Naive thymus-derived CD4-positive, alpha-beta T cell (primary cell): ENCODE results near the gene JPT2. TPM values are rescaled to one million over a fixed set of nuclear protein-coding genes. Genes with fewer than 3 reads are reported as not detected.
A peak's percentile ranks its signal among the peaks of the same experiment; 100 is the strongest.

Experiments
- ATAC-seq: fragments of 150-1000 bp; cut with Tn5 transposase; 2 replicates; pipeline ENCODE4 v1.10.0; 2021; ENCODE audit warnings: mild to moderate bottlenecking, moderate library complexity
- CTCF ChIA-PET: fragments of 350-600 bp; sonication (Branson Sonifier 250); formaldehyde crosslinking; loops from one replicate; lab custom pipeline; 2021; ENCODE audit warnings: antibody characterized with exemption; lab: Charles Lee
- POLR2A ChIA-PET: fragments of 350-600 bp; sonication (Branson Sonifier 250); formaldehyde crosslinking; loops from one replicate; lab custom pipeline; 2021; ENCODE audit warnings: antibody characterized with exemption, inconsistent platforms; lab: Charles Lee
- DNase-seq, 9 donors: peaks; one replicate each; pipeline versions ENCODE4 v3.0.0 to v3.0.0-alpha.2; 2020 to 2022; ENCODE audit warnings: mixed read lengths in 1 of 9
- H3K27ac ChIP-seq: one replicate; pipeline ENCODE4 v1.7.0; 2013; ENCODE audit warnings: mild to moderate bottlenecking, low read depth, low read length, moderate library complexity
- H3K27me3 ChIP-seq, 2 donors: one replicate each; pipeline ENCODE4 v1.7.0; 2013; ENCODE audit warnings: low read length in 2 of 2, mild to moderate bottlenecking in 2 of 2, moderate library complexity in 2 of 2; ENCODE audit not compliant: control insufficient read depth in 2 of 2, insufficient read depth in 2 of 2
- H3K36me3 ChIP-seq, 3 experiments: 1 replicate in 2 of 3; 2 replicates in 1 of 3; pipeline ENCODE4 v1.7.0; 2013; ENCODE audit warnings: low read length in 3 of 3, mild to moderate bottlenecking in 3 of 3, moderate library complexity in 1 of 3; ENCODE audit not compliant: insufficient read depth in 3 of 3, control insufficient read depth in 2 of 3
- H3K4me1 ChIP-seq, 2 donors: one replicate each; pipeline ENCODE4 v1.7.0; 2013; ENCODE audit warnings: low read length in 2 of 2, mild to moderate bottlenecking in 2 of 2, moderate library complexity in 1 of 2; ENCODE audit not compliant: control insufficient read depth in 2 of 2, insufficient read depth in 2 of 2
- H3K4me3 ChIP-seq: 2 replicates; pipeline ENCODE4 v1.7.0; 2013; ENCODE audit warnings: mild to moderate bottlenecking, low read length
- H3K9me3 ChIP-seq, 3 experiments: 1 replicate in 2 of 3; 2 replicates in 1 of 3; pipeline ENCODE4 v1.7.0; 2013; ENCODE audit warnings: low read length in 3 of 3; ENCODE audit not compliant: control insufficient read depth in 2 of 3
- H3K27ac Mint-ChIP-seq, 9 donors: one replicate each; pipeline ENCODE4 v1.8.0; 2020 to 2022; ENCODE audit warnings: mixed read lengths in 9 of 9, mild to moderate bottlenecking in 8 of 9, moderate library complexity in 5 of 9, inconsistent platforms in 2 of 9
- H3K27me3 Mint-ChIP-seq, 5 donors: one replicate each; pipeline ENCODE4 v1.8.0; 2021 to 2022; ENCODE audit warnings: mixed read lengths in 5 of 5, mild to moderate bottlenecking in 1 of 5
- H3K36me3 Mint-ChIP-seq, 5 donors: one replicate each; pipeline ENCODE4 v1.8.0; 2020 to 2022; ENCODE audit warnings: mixed read lengths in 5 of 5, mild to moderate bottlenecking in 3 of 5, inconsistent platforms in 1 of 5
- H3K4me1 Mint-ChIP-seq, 7 donors: one replicate each; pipeline ENCODE4 v1.8.0; 2020 to 2022; ENCODE audit warnings: mixed read lengths in 7 of 7, mild to moderate bottlenecking in 3 of 7, inconsistent platforms in 1 of 7
- H3K4me3 Mint-ChIP-seq, 10 donors: one replicate each; pipeline ENCODE4 v1.8.0; 2020 to 2022; ENCODE audit warnings: mild to moderate bottlenecking in 10 of 10, mixed read lengths in 10 of 10, moderate library complexity in 6 of 10, inconsistent platforms in 2 of 10
- H3K9me3 Mint-ChIP-seq, 11 donors: one replicate each; pipeline ENCODE4 v1.8.0; 2020 to 2022; ENCODE audit warnings: mixed read lengths in 11 of 11, mild to moderate bottlenecking in 4 of 11, inconsistent platforms in 1 of 11, moderate library complexity in 1 of 11
- intact Hi-C, 2 donors: fragments of 100-400 bp; cut with micrococcal nuclease; formaldehyde crosslinking; loops; one replicate each; pipeline ENCODE4 v1.15.1; 2023
- polyA plus RNA-seq, 2 donors: library from polyadenylated mRNA; unstranded; fragments of 300-500 nt; fragmentation: Illumina TruSeq; gene quantifications; one replicate each; pipeline ENCODE4 v1.2.3, GENCODE V29; 2021
- total RNA-seq, 6 experiments: library from RNA in 5 of 6; stranded (reverse) in 5 of 6; gene quantifications; 1 replicate in 5 of 6; 2 replicates in 1 of 6; pipeline ENCODE4 v1.2.3 and lab custom pipeline; 2021 to 2026

The JPT2 gene
- total and polyA plus RNA-seq, 7 experiments from 2014 or later: 12.6 to 67.2 (median 17.5) TPM

DNA sequence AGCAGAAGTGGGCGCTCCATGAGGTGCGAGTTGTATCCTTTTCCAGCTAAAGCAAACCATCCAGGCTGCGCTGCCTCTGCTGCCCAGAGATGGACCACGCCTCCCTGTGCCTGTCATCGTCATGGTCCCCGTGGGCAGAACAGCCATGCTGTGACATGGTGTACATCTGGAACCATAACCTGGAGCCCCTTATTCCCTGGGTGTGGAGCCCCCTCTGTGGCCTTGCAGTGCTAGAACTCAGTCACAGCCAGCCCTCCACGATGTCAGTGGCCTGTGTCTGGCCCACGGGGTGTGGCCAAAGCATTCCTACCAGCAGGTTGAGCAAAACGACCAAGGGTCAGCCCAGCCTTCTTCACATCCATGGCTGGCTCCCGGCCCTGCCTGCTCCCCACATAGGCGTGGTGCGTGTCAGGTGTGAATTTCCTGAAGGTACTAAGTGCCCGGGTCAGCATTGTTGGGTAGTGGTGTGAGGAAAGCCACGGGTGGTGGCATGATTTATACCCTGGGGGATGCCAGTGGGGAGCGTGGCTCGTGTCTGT lies 22.7 kb upstream of the JPT2 start:
- no peaks in the 10 kb centered on the region for H3K27me3 ChIP-seq
- intact Hi-C loops: no loop called here
- H3K4me1 Mint-ChIP-seq: peaks cover 0 to 10% (median 3%) of the 10 kb centered on the region in 7 donors
- ChIA-PET POLR2A (no interaction called here), CTCF (no interaction called here)
- DNase-seq (no peak), ATAC-seq (no peak)
- no peak overlapping the region for H3K4me3 ChIP-seq
- no peak overlapping the region for H3K27ac Mint-ChIP-seq
- H3K36me3 ChIP-seq: peaks cover 0 to 86% (median 3%) of the 10 kb centered on the region in 3 experiments
- no peaks in the 10 kb centered on the region for H3K9me3 Mint-ChIP-seq
- peaks cover 11 to 38% (median 21%) of the 10 kb centered on the region in 5 donors for H3K36me3 Mint-ChIP-seq
- H3K9me3 ChIP-seq: no peaks in the 10 kb centered on the region
- H3K4me3 Mint-ChIP-seq: no peak overlapping the region
- H3K27me3 Mint-ChIP-seq: no peaks in the 10 kb centered on the region
- no peak overlapping the region for H3K27ac ChIP-seq
- H3K4me1 ChIP-seq: no peaks in the 10 kb centered on the region

DNA sequence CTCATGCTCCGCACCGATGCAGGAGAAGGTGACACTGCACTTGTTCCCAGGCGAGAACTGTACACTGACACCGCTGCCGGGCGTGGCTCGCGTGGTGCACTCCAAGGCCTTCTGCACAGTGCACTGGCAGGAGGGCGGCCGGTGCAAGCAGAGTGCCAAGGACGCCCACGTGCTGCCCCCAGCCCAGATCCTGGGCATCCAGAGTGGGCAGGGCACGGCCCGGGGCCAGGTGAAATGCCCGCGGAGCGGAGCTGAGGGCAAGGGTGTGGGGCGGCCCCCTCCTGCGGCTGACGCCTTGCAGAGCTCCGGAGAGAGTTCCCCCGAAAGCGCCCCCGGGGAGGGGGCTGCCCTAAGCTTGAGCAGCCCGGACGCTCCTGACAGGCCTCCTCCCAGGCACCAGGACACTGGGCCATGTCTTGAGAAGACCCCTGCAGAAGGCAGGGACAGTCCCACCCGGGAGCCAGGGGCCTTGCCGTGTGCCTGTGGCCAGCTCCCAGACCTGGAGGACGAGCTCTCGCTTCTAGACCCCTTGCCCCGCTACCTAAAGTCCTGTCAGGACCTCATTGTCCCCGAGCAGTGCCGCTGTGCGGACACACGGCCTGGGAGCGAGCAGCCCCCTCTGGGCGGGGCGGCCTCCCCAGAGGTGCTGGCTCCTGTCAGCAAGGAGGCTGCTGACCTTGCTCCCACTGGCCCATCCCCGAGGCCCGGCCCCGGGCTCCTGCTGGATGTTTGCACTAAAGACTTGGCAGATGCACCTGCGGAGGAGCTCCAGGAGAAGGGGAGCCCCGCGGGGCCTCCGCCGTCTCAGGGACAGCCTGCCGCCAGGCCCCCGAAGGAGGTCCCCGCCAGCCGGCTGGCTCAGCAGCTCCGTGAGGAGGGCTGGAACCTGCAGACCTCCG lies 21.9 kb upstream of the JPT2 start:
- ATAC-seq (no peak), DNase-seq (no peak)
- Mint-ChIP-seq H3K27me3 (no peaks in the 10 kb centered on the region), H3K27ac (no peak overlapping the region), H3K4me3 (no peak overlapping the region), H3K4me1 (peaks cover 0 to 4% (median 0%) of the 10 kb centered on the region in 7 donors), H3K9me3 (no peaks in the 10 kb centered on the region), H3K36me3 (peaks cover 8 to 36% (median 13%) of the 10 kb centered on the region in 5 donors)
- H3K27ac ChIP-seq: no peak overlapping the region
- CTCF ChIA-PET: no interaction called here
- intact Hi-C loops: no loop called here
- POLR2A ChIA-PET: no interaction called here
- no peak overlapping the region for H3K4me3 ChIP-seq
- H3K27me3 ChIP-seq: no peaks in the 10 kb centered on the region
- no peaks in the 10 kb centered on the region for H3K4me1 ChIP-seq
- H3K9me3 ChIP-seq: no peaks in the 10 kb centered on the region
- H3K36me3 ChIP-seq: peaks cover 0 to 83% (median 3%) of the 10 kb centered on the region in 3 experiments

DNA sequence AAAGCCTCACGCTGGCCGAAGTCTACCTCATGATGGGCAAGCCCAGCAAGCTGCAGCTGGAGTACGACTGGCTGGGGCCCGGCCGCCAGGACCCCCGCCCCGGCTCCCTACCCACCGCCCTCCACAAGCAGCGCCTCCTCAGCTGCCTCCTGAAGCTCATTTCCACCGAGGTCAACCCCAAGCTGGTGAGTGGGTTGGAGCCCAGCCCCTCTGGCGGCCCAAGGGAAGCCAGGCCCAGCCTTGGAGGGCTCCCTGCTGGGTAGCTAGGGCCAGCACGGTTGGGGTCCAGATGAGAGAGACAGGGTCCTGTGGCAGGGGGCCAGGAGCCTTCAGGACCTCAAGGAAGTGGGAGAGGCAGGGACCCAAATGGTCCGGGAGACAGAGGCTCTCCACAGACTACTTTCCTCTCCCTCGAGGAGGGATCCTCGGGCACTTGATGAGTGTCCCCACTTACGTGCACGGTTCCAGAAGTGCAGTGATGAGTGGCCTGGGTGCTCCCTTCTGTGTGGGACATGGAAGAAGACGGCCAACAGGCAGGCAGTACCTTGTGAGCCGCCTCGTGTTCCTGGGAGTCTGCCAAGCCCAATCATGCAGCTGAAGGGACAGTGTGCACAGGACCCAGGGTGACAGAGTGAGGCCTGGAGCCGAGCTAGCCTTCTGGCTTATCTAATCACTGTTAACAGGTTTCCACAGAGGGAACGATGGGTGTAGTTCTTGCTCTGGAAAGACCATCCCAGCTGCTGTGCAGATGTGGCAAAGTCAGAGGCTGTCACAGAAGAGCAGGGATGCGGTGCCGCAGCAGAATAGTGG lies 21.1 kb upstream of the JPT2 start:
- Histone ChIP-seq H3K27me3 (no peaks in the 10 kb centered on the region), H3K4me3 (no peak overlapping the region), H3K27ac (no peak overlapping the region), H3K36me3 (peaks cover 0 to 81% (median 3%) of the 10 kb centered on the region in 3 experiments), H3K4me1 (no peaks in the 10 kb centered on the region), H3K9me3 (no peaks in the 10 kb centered on the region)
- POLR2A ChIA-PET: no interaction called here
- ATAC-seq (no peak), DNase-seq (no peak)
- CTCF ChIA-PET: no interaction called here
- Mint-ChIP-seq H3K9me3 (no peaks in the 10 kb centered on the region), H3K27ac (peak overlapping the region in 1 of 9 donors; percentile 18), H3K36me3 (peaks cover 4 to 29% (median 11%) of the 10 kb centered on the region in 5 donors), H3K27me3 (no peaks in the 10 kb centered on the region), H3K4me1 (peaks cover 0 to 4% (median 0%) of the 10 kb centered on the region in 7 donors), H3K4me3 (no peak overlapping the region)
- intact Hi-C loops: no loop called here

DNA sequence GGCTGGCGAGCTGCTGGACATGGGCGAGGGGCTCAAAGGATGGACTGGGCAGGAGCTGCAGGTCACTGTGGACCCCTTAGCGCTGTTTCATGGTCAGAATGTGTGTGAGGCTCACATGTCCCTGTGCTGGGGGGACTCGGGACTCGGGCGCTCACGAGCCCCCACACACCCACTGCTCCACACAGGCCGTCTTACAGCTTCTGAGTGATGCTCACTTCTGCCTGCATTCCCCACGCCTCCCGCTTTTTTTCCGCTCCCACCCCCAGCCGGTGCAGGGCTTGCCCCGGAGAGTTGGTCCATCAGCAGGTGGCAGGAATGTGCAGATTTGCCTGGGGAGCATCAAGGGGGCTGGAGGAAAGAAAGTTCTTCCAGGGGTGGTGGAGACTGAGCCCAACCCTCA lies 20.2 kb upstream of the JPT2 start:
- Mint-ChIP-seq H3K27me3 (no peaks in the 10 kb centered on the region), H3K36me3 (peaks cover 3 to 27% (median 11%) of the 10 kb centered on the region in 5 donors), H3K4me1 (peaks cover 0 to 4% (median 0%) of the 10 kb centered on the region in 7 donors), H3K9me3 (no peaks in the 10 kb centered on the region), H3K4me3 (no peak overlapping the region), H3K27ac (peak overlapping the region in 1 of 9 donors; percentile 18)
- intact Hi-C loops: no loop called here
- Histone ChIP-seq H3K4me1 (no peaks in the 10 kb centered on the region), H3K4me3 (no peak overlapping the region), H3K27me3 (no peaks in the 10 kb centered on the region), H3K36me3 (peaks cover 0 to 81% (median 3%) of the 10 kb centered on the region in 3 experiments), H3K27ac (no peak overlapping the region), H3K9me3 (no peaks in the 10 kb centered on the region)
- POLR2A ChIA-PET: no interaction called here
- CTCF ChIA-PET: no interaction called here
- no peak for ATAC-seq
- no peak for DNase-seq

DNA sequence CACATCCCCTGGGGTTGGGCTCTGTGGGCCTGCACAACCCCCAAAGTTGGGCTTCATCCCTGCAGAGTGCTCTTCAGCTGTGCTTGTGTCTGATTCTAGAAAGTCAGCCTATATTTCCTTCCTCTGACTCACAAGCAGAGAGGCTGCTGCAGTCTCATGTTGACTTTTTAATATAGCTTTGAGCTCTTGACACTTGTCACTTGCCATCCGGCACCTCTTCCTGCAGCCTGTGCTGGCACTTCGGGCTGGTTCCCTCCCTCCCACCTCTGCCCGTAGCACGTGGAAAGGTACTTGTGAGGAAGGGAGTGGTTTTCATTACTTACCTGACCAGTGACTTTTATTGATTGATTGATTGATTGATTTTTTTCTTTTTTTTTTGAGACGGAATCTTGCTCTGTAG lies 19.0 kb upstream of the JPT2 start:
- Histone ChIP-seq H3K27me3 (no peaks in the 10 kb centered on the region), H3K9me3 (no peaks in the 10 kb centered on the region), H3K4me3 (no peak overlapping the region), H3K36me3 (peaks cover 0 to 86% (median 7%) of the 10 kb centered on the region in 3 experiments), H3K4me1 (no peaks in the 10 kb centered on the region), H3K27ac (no peak overlapping the region)
- ATAC-seq (no peak), DNase-seq (no peak)
- no peaks in the 10 kb centered on the region for H3K9me3 Mint-ChIP-seq
- H3K4me1 Mint-ChIP-seq: peaks cover 0 to 4% (median 0%) of the 10 kb centered on the region in 7 donors
- intact Hi-C loops: no loop called here
- ChIA-PET CTCF (no interaction called here), POLR2A (no interaction called here)
- no peak overlapping the region for H3K27ac Mint-ChIP-seq
- no peaks in the 10 kb centered on the region for H3K27me3 Mint-ChIP-seq
- H3K36me3 Mint-ChIP-seq: peaks cover 7 to 34% (median 11%) of the 10 kb centered on the region in 5 donors
- H3K4me3 Mint-ChIP-seq: no peak overlapping the region

DNA sequence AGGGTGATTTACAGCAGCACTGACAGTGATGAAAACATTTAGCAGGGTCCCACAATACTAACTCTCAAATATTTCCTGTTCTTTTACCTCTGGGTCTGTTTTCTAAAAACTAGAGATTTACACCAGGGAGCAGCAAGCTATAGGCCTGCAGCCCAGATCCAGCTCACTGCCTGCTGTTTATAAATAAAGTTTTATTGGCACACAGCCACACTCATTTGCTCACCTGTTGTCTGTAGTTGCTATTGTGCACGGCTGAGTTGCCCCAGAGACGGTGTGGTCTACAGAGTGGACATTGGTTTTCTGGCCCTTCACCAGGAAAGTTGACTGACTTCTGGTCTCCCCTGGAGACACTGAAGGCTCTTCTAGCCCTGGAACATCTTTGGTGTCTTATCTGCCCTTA lies 16.3 kb upstream of the JPT2 start:
- H3K4me3 ChIP-seq: no peak overlapping the region
- DNase-seq (no peak), ATAC-seq (no peak)
- Mint-ChIP-seq H3K27ac (no peak overlapping the region), H3K27me3 (no peaks in the 10 kb centered on the region), H3K4me3 (no peak overlapping the region), H3K4me1 (no peaks in the 10 kb centered on the region), H3K9me3 (no peaks in the 10 kb centered on the region), H3K36me3 (peaks cover 0 to 31% (median 4%) of the 10 kb centered on the region in 5 donors)
- H3K9me3 ChIP-seq: no peaks in the 10 kb centered on the region
- ChIA-PET CTCF (no interaction called here), POLR2A (no interaction called here)
- no peaks in the 10 kb centered on the region for H3K4me1 ChIP-seq
- intact Hi-C loops: no loop called here
- H3K27ac ChIP-seq: no peak overlapping the region
- peaks cover 0 to 88% (median 13%) of the 10 kb centered on the region in 3 experiments for H3K36me3 ChIP-seq
- H3K27me3 ChIP-seq: no peaks in the 10 kb centered on the region
